ENCODE results near the gene GBA2.

DNA sequence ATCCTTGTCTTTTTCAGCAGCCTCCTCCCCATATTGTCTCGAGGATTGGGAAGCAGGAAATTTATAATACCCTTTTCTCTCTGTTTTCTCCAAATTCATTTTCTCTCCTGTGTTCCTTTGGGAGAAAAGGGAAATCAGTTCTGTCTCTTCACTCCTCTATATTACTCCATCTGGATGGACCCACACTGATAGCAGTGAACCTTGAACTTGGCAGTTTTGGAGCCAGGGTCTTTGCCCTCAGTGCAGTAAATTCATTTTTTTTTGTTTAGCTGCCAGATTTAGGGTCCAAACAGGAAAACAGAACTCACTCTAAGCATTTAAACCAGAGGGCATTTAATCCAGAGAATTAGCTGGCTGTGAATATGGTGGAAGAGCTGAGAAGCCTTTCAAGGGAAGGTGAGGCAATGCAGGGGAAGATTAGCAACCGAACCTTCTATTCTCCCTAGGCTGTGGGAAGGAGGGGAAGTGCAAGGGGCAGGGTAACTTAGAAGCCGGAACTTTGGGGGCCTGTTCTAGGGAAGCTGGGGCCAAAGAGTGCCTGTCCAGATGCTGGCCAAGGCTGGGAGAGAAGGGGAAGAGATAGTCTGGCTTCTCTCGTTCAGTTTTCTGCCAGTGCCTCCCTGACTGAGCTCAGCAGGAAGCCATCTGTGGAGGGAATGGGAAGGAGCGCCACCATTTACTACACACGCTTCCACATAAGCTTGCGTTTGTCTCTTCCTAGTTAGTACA is 26.0 kb upstream of the GBA2 start:
- no peak for TF ChIP-seq TSHZ2 (CRISPR knock-in tag; IDR thresholded peaks at IDR 0.05)
- no peak for TF ChIP-seq ZFP30 (CRISPR knock-in tag; IDR thresholded peaks at IDR 0.05)
- no peak for TF ChIP-seq ZFP3 (CRISPR knock-in tag; IDR thresholded peaks at IDR 0.05)
- no peak for TF ChIP-seq CSDC2 (CRISPR knock-in tag; IDR thresholded peaks at IDR 0.05)
- no peak for TF ChIP-seq ARNTL (CRISPR knock-in tag; IDR thresholded peaks at IDR 0.05; ENCODE audit: borderline replicate concordance, low read depth)
